ENCODE data around the gene NUDT9. TPM values are rescaled to one million over a fixed set of nuclear protein-coding genes. Genes with fewer than 3 reads are reported as not detected.
A peak's percentile ranks its signal among the peaks of the same experiment; 100 is the strongest.
"Not testable (repeated sequence)": the region's sequence is repeated elsewhere in the genome, so short reads cannot be mapped to it uniquely, and the experiment has no call there.

Gene NUDT9
- total RNA-seq, 2 donors from 2014 or later = 17.2 to 17.6 TPM

GRCh38 chr4:87481377-87481776 is 59.0 kb downstream of the NUDT9 start:
- H3K27ac ChIP-seq = no peak overlapping the region
- no peak for DNase-seq (ENCODE audit: low spot score)
- no peak for TF ChIP-seq CTCF (IDR thresholded peaks at IDR 0.05)
- H3K4me1 ChIP-seq = no peaks in the 10 kb centered on the region
- H3K4me3 ChIP-seq = no peak overlapping the region
- no peaks in the 10 kb centered on the region for H3K27me3 ChIP-seq
- no peaks in the 10 kb centered on the region for H3K9me3 ChIP-seq
- H3K36me3 ChIP-seq = peaks cover 40% of the 10 kb centered on the region

- not testable (repeated sequence) for H3K9me3 ChIP-seq; H3K4me3 ChIP-seq; DNase-seq (ENCODE audit: low spot score); H3K27ac ChIP-seq; H3K4me1 ChIP-seq; H3K27me3 ChIP-seq
- peaks cover 34% of the 10 kb centered on the region for H3K36me3 ChIP-seq
Observed at GRCh38 chr4:87483247-87483646, 60.9 kb downstream of the NUDT9 start.

- not testable (repeated sequence) for H3K27me3 ChIP-seq; H3K9me3 ChIP-seq; H3K4me3 ChIP-seq; DNase-seq (ENCODE audit: low spot score)
- H3K4me1 ChIP-seq = peaks cover 0 to 16% of the 10 kb centered on the region in 2 donors
- H3K36me3 ChIP-seq = peaks cover 57% of the 10 kb centered on the region
- H3K27ac ChIP-seq = peak overlapping the region; percentile 66 to 70
Observed at GRCh38 chr4:87488666-87489065, 66.3 kb downstream of the NUDT9 start.

- Histone ChIP-seq H3K27ac (peak overlapping the region; percentile 66 to 70), H3K4me3 (no peak overlapping the region), H3K9me3 (peaks cover 0 to 6% of the 10 kb centered on the region in 2 donors), H3K4me1 (peaks cover 0 to 16% of the 10 kb centered on the region in 2 donors), H3K27me3 (no peaks in the 10 kb centered on the region), H3K36me3 (peaks cover 67% of the 10 kb centered on the region)
- no peak for DNase-seq (ENCODE audit: low spot score)
- no peak for TF ChIP-seq CTCF (IDR thresholded peaks at IDR 0.05)
Observed at GRCh38 chr4:87489678-87490077, 67.3 kb downstream of the NUDT9 start.

GRCh38 chr4:87490664-87491369 is 68.4 kb downstream of the NUDT9 start:
- no peaks in the 10 kb centered on the region for H3K27me3 ChIP-seq
- peaks cover 76% of the 10 kb centered on the region for H3K36me3 ChIP-seq
- TF ChIP-seq CTCF (IDR thresholded peaks at IDR 0.05) = no peak
- no peak overlapping the region for H3K4me3 ChIP-seq
- H3K27ac ChIP-seq = peak overlapping the region; percentile 0 to 63
- H3K9me3 ChIP-seq = peaks cover 0 to 6% of the 10 kb centered on the region in 2 donors
- no peak for DNase-seq (ENCODE audit: low spot score)
- peaks cover 0 to 16% of the 10 kb centered on the region in 2 donors for H3K4me1 ChIP-seq

- no peak for DNase-seq (ENCODE audit: low spot score)
- TF ChIP-seq CTCF (IDR thresholded peaks at IDR 0.05) = no peak
- peak overlapping the region in 1 of 2 donors; percentile 15 for H3K27ac ChIP-seq
- H3K9me3 ChIP-seq = peaks cover 0 to 6% of the 10 kb centered on the region in 2 donors
- no peaks in the 10 kb centered on the region for H3K27me3 ChIP-seq
- peaks cover 0 to 16% of the 10 kb centered on the region in 2 donors for H3K4me1 ChIP-seq
- peaks cover 81% of the 10 kb centered on the region for H3K36me3 ChIP-seq
- no peak overlapping the region for H3K4me3 ChIP-seq
Observed at GRCh38 chr4:87491436-87491835, 69.1 kb downstream of the NUDT9 start.

- not testable (repeated sequence) for H3K9me3 ChIP-seq; DNase-seq (ENCODE audit: low spot score); H3K27me3 ChIP-seq; H3K4me3 ChIP-seq
- Histone ChIP-seq H3K36me3 (peaks cover 81% of the 10 kb centered on the region), H3K4me1 (peaks cover 0 to 16% of the 10 kb centered on the region in 2 donors), H3K27ac (peak overlapping the region in 1 of 2 donors; percentile 15)
Observed at GRCh38 chr4:87491851-87492250, 69.5 kb downstream of the NUDT9 start.

Measured in right atrium auricular region (tissue), 2 donors.